Astrocyte (in vitro differentiated cells and primary cell): ENCODE measurements around the gene ZBTB21.

Experiments used
- EZH2 ChIP-seq: IDR thresholded peaks from 2 replicates; pipeline ENCODE4 v1.6.1; 2012; ENCODE audit warnings: mild to moderate bottlenecking, low read length, inconsistent platforms; ENCODE audit not compliant: insufficient read depth
- TF ChIP-seq, protein P1 (sequence below): IDR thresholded peaks from 2 replicates; pipeline ENCODE4 v1.5.1; 2011; ENCODE audit warnings: low read depth, mild to moderate bottlenecking, inconsistent platforms, low read length, moderate library complexity; ENCODE audit not compliant: insufficient read depth

GRCh38 chr21:42038826-42039425 lies 28.8 kb upstream of the ZBTB21 start:
- no peak for TF ChIP-seq EZH2
- TF ChIP-seq, protein P1, sequence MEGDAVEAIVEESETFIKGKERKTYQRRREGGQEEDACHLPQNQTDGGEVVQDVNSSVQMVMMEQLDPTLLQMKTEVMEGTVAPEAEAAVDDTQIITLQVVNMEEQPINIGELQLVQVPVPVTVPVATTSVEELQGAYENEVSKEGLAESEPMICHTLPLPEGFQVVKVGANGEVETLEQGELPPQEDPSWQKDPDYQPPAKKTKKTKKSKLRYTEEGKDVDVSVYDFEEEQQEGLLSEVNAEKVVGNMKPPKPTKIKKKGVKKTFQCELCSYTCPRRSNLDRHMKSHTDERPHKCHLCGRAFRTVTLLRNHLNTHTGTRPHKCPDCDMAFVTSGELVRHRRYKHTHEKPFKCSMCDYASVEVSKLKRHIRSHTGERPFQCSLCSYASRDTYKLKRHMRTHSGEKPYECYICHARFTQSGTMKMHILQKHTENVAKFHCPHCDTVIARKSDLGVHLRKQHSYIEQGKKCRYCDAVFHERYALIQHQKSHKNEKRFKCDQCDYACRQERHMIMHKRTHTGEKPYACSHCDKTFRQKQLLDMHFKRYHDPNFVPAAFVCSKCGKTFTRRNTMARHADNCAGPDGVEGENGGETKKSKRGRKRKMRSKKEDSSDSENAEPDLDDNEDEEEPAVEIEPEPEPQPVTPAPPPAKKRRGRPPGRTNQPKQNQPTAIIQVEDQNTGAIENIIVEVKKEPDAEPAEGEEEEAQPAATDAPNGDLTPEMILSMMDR = no peak
